DMS53 (cell line): ENCODE results near the gene AATK.

Experiments used
- DNase-seq: peaks from one replicate; lab custom pipeline; 2025; lab: John Stamatoyannopoulos, UW

Gene AATK

GRCh38 chr17:81070541-81071246 is 95.3 kb downstream of the AATK start:
- no peak for DNase-seq

- no peak for DNase-seq
Observed at GRCh38 chr17:81069135-81069645, 96.8 kb downstream of the AATK start.

- DNase-seq: no peak
Observed at GRCh38 chr17:81068411-81069134, 97.4 kb downstream of the AATK start.

GRCh38 chr17:81067391-81067811 is 98.6 kb downstream of the AATK start:
- no peak for DNase-seq
